Mononuclear cell (primary cell): ENCODE results near the gene CHST11. TPM values are rescaled to one million over a fixed set of nuclear protein-coding genes. Genes with fewer than 3 reads are reported as not detected.
"Not testable (repeated sequence)": the region's sequence is repeated elsewhere in the genome, so short reads cannot be mapped to it uniquely, and the experiment has no call there.

Experiments used
- H3K27me3 ChIP-seq: 2 replicates; pipeline ENCODE4 v1.6.0; 2011; ENCODE audit warnings: low read length, control low read depth; ENCODE audit not compliant: insufficient read depth
- H3K4me1 ChIP-seq: 2 replicates; pipeline ENCODE4 v1.5.1; 2011; ENCODE audit warnings: mild to moderate bottlenecking, low read length, control low read depth; ENCODE audit not compliant: insufficient read depth
- H3K4me3 ChIP-seq: 2 replicates; pipeline ENCODE4 v1.5.1; 2011; ENCODE audit warnings: mild to moderate bottlenecking, low read length, moderate library complexity
- H3K9me3 ChIP-seq: 2 replicates; pipeline ENCODE4 v1.5.1; 2011; ENCODE audit warnings: low read depth, mild to moderate bottlenecking, control low read depth, low read length
- total RNA-seq: library from RNA; depleted of rRNA; stranded (reverse); fragments of >200 nt; gene quantifications from one replicate; pipeline ENCODE4 v1.2.3, GENCODE V29; 2012

Gene CHST11
- total RNA-seq, 1 donor = 83.7 TPM

DNA sequence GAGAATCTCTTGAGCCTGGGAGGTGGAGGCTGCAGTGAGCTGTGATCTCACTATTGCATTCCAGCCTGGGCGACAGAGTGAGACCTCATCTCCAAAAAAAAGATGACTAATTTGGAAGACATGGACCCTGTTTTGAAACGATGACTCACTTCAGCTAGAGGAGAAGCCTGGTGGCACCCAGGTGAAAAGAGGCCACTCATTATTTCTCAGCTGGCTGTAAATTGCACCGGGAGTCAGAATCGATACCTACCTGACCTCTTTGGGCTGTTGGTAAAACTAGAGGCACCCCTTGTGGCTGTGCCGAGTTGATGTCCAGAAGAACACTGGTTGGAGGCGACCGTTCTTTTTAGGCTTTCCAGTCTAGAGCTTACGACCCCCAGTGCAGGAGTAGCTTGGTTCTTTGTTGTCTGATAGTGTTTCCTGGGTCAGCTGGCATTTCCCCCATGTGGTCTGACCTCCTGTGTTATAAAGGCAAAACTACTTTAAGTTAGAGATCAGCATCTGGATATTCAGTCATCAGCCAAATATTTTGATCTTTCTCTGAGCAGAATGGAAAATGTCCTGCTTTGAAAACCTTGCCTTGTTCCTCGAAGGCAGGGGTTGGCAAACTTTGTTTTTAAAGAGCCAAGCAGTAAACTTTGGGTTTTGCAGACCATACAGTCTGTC is 93.2 kb downstream of the CHST11 start:
- Histone ChIP-seq H3K27me3 (no peaks in the 10 kb centered on the region), H3K9me3 (no peaks in the 10 kb centered on the region), H3K4me1 (peaks cover 87% of the 10 kb centered on the region), H3K4me3 (no peak overlapping the region)

DNA sequence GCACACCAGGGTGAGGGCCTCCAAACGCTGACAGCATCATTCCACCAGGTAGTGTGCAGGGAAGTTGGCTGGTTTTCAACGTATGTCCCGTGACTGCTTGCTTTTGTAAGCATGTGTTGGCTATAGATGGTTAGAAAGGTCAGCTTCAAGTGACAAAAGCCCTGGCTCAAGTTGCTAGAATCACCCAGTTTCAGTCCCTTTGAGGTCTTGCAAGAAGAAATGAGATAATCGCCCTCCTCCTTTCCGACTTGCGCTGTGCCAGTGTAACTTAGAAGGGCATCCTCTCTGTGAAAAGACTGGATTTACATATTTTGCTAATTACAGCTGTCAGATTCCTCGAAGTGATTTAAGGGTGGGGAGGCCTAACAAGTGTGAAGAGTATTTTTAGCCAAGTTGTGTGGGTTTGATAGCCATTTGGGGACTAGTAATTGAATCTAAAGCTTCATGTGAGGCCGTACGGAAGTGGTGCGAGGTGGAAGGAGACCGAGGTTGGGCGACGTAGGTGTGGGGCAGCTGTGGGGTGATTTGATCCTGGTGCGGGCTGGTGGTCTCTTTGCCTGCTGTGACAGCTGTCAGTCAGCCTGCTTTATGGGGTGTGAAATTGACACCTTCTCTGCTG is 94.7 kb downstream of the CHST11 start:
- Histone ChIP-seq H3K27me3 (no peaks in the 10 kb centered on the region), H3K4me1 (peaks cover 81% of the 10 kb centered on the region), H3K4me3 (no peak overlapping the region)

DNA sequence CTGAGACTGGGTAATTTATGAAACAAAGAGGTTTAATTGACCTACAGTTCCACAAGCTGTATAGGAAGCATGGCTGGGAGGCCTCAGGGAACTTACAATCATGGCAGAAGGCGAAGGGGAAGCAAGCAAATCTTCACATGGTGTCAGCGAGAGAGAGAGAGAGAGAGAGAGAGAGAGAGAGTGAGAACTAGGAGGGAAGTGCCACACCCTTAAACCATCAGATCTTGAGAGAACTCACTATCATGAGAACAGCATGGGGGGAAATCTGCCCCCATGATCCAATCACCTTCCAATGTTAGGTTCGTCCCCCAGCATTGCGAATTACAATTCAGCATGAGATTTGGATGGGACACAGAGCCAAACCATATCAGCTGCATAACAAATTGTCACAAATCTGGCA is 96.7 kb downstream of the CHST11 start:
- peaks cover 66% of the 10 kb centered on the region for H3K4me1 ChIP-seq
- H3K4me3 ChIP-seq = no peak overlapping the region
- H3K9me3 ChIP-seq = no peaks in the 10 kb centered on the region
- H3K27me3 ChIP-seq = no peaks in the 10 kb centered on the region

More for the DNA sequence above, 94.7 kb downstream of the CHST11 start:
- no peaks in the 10 kb centered on the region for H3K9me3 ChIP-seq

DNA sequence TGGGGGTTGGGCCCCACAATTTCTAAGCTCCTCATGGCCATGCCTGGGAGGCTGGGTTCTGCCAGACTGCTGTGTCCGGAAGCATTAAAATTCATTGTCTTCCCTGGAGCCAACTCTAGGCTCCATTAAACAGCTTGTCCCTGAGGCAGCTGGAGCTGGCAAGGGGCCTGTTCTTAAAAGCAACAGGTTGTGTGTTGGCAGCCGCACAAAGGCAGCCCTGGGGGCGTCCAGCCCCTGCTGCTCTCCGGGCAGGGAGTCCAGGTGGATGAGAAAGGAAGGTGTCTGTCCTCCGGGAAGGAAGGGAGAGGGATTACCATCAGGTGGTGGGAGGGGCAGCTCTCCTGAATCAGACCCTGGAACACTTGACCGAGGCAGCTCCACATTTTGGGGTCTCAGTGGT is 98.9 kb downstream of the CHST11 start:
- H3K9me3 ChIP-seq = no peaks in the 10 kb centered on the region

DNA sequence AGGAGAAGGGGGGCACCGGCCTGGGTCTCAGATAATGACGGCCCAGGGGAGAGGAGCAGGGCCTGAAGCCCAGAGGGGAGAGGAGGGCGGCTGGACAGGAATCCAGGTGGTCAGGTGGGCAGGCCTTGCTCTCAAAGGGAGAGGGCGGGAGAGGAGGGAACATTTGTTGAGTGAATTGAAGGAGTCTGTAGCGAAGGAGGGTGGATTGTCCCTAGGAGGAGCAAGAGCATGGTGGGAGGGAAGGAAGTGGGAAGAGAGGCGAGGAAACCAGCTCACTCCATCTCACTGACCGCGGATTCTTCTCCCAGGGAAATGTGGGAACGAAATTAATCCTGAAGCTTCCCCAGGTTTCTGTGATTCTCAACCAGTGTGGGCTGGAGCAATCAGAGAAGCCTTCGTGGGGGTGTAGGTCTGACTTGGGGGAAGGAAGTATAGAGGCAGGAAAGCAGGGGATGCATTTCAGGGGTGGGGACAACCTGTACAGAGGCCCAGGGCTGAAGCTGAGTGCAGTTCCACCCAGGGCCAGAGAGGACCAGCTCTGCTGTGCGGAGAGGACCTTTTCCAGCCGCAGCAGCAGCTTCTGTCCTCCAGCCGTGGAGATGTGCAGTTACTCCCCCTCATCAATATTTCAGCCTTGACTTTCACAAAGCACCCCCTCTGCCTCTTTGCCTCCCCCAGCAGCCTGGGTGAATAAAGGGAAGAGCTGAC is 100.9 kb downstream of the CHST11 start:
- Histone ChIP-seq H3K4me3 (no peak overlapping the region), H3K4me1 (peaks cover 45% of the 10 kb centered on the region), H3K9me3 (no peaks in the 10 kb centered on the region), H3K27me3 (no peaks in the 10 kb centered on the region)

More for the DNA sequence above, 98.9 kb downstream of the CHST11 start:
- Histone ChIP-seq H3K27me3 (no peaks in the 10 kb centered on the region), H3K4me1 (peaks cover 55% of the 10 kb centered on the region), H3K4me3 (no peak overlapping the region)

DNA sequence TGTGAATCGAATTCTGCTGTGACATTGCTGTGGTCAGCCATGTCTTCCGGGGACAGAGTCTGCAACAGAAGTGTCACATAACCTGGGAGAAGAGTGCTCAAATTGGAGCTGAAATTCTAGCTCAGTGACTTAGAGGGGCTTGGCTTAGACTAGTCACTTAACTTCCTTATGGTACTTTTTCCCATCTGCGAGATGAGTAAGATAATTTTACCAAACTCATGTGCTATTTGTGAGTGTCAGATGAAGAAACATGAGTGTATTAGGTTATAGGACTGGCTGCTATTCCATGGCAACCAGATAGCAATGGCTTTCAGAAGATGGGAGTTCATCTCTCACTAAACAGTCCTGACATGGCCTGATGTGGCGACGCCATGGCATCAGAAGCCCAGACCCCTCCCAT is 104.1 kb downstream of the CHST11 start:
- no peaks in the 10 kb centered on the region for H3K27me3 ChIP-seq
- no peaks in the 10 kb centered on the region for H3K9me3 ChIP-seq
- peaks cover 20% of the 10 kb centered on the region for H3K4me1 ChIP-seq
- no peak overlapping the region for H3K4me3 ChIP-seq

DNA sequence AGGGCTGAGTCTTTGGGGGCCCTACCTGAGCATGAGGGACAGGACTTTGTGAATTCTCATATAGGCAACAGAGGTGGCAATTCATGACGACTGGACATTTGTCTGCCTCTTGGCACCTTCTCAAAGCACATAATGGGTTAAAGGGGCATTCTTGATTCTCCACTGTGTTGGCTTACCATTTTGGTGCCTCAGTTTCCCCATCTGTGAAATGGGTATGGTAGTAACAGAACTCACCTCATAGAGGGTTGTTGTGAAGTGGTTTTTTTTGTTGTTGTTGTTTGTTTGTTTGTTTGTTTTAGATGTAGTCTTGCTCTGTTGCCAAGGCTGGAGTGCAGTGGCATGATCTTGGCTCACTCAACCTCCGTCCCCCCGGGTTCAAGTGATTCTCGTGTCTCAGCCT is 106.0 kb downstream of the CHST11 start:
- peaks cover 37% of the 10 kb centered on the region for H3K4me1 ChIP-seq
- no peaks in the 10 kb centered on the region for H3K9me3 ChIP-seq
- H3K27me3 ChIP-seq = no peaks in the 10 kb centered on the region
- no peak overlapping the region for H3K4me3 ChIP-seq

DNA sequence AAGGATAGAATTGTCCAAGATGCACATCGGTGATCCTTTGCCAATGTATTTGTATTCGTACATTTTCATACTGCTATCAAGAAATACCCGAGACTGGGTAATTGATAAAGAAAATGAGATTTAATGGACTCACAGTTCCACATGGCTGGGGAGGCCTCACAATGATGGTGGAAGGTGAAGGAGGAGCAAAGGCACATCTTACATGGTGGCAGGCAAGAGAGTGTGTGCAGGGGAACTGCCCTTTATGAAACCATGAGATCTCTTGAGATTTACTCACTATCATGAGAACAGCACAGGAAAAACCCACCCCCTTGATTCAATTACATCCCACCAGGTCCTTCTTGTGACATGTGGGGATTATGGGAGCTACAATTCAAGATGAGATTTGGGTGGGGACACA is 107.9 kb downstream of the CHST11 start:
- H3K4me1 ChIP-seq = peaks cover 56% of the 10 kb centered on the region
- H3K27me3 ChIP-seq, H3K9me3 ChIP-seq, H3K4me3 ChIP-seq: not testable (repeated sequence)

DNA sequence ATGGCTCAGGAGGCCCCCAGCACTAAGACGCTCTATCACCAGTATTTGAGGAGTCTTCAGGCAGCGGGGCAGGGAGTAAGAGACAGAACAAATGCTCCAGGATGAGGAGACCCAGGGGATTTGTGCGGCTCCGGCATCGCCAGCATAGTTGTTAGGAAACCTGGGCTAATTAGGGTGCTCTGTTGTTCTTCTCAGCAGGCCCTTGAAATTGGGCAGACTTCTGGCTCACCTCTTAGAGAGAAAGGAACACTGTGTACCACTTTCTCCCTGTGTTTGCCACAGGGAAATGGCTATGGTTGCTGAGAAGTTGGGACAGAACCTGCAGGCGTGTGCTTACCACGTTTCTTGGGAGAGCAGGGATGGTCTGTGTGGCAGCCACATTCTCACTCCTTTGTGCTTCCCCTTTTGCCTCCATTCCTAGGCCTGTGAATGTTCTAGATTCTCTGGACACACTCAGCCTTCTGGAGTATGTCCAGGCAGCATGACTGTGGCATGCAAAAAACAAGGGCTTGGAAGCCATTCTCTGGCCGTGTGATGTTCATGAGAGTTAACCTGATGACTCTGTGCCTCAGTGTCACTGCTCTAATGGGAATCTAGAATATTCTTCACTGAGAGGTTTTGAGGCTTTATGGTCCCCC is 109.0 kb downstream of the CHST11 start:
- Histone ChIP-seq H3K4me3 (no peak overlapping the region), H3K9me3 (no peaks in the 10 kb centered on the region), H3K4me1 (peaks cover 58% of the 10 kb centered on the region), H3K27me3 (no peaks in the 10 kb centered on the region)

DNA sequence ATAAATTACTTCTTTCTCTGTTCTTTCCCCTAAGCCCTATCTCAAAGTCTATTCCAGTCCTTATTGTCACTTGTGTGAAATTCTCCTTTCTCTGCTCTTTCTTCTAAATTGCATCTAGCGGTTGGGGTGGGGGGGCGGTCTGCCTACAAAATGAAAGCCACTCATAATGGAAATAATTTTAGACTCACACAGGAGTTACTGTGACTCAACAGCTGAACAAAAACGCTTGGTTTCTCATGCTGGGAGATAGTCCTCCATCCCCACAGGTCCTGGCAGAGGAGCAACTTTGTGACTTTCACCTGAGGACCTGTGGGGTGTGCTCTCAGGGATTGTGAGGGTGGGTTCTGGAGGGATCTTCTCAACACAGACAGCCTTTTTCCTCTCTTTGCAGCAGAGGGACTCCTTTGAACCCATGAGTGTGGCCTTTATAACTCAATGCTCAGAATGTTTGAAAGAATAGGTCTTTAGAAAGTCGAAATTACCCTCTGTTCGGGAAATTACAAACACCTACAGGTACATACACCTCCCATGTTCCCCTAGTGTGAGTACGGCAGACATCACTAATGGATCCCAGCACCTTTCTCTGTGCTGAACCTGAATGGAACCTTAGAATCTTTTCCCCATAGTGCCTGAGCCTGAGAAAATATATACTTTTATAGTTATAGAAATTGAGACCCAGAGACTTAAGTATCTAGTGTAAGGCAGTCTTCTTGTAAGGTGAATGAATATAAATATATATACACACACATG is 109.7 kb downstream of the CHST11 start:
- H3K27me3 ChIP-seq = no peaks in the 10 kb centered on the region
- H3K4me3 ChIP-seq = no peak overlapping the region
- no peaks in the 10 kb centered on the region for H3K9me3 ChIP-seq
- H3K4me1 ChIP-seq = peaks cover 60% of the 10 kb centered on the region

DNA sequence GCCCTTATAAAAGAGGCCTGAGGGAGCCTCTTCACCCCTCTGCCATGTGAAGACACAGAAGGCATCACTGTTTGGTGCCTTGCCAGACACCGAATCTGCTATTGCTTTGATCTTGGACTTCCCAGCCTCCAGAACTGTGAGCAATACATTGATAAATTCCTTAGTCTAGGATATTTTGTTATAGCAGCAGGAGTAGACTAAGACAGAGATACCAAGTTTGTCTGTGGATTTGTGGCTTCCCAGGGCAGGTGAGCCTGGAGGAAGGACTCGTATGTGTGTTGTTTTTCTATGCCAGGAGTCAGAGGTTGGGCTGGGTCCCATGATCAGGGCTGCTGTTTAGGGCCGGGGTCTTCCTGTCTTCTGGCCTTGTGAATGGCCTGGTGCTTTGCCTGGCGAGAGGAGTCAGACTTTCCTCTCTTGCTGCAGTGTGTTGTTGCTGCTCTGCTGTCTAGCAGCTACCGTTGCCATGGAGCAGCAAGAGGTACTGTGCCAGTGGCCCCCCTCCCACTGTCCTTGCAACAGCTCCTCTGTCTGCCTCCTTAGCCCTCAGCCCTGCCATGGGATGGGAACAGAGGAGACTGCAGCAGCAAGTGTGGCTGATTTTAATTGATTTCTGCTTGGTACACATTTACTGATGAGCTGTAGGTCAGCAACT is 111.2 kb downstream of the CHST11 start:
- no peak overlapping the region for H3K4me3 ChIP-seq
- no peaks in the 10 kb centered on the region for H3K9me3 ChIP-seq
- H3K27me3 ChIP-seq = no peaks in the 10 kb centered on the region
- H3K4me1 ChIP-seq = peaks cover 63% of the 10 kb centered on the region

DNA sequence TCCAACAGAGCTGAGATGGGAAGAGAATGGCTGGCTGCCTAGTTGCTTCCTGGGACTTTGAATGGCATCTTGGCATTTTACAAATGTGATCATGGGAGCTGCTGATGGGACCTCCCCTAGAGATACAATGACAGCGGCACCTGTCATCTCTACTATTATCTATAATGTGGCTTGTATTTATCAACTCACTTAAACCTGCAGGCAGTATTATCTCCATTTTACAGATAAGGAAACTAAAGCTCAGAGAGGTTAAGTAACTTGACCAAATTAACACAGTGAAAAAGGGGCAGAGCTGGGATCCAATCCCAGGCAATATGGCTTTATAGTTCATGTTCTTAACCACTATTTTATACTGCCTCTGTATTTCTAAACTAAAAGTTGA is 111.7 kb downstream of the CHST11 start:
- Histone ChIP-seq H3K27me3 (no peaks in the 10 kb centered on the region), H3K9me3 (no peaks in the 10 kb centered on the region), H3K4me1 (peaks cover 63% of the 10 kb centered on the region), H3K4me3 (no peak overlapping the region)

DNA sequence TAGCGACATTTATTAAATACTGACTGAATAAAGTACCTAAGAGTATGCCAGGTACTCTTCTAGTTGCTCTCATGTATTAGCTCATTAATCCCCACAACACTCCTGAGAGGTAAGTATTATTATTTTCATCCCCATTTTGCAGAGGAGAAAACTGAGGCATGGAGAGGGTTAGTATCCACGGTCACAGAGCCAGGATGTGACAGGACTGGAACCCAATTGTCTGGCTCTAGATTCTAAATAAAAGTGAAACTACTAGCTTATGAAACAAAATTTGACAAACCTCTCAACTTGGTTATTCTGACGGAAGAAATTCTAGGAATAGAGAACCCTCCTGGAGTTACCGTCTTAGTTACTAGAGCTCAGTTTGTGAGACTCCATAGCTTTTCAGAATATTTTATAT is 112.2 kb downstream of the CHST11 start:
- H3K4me3 ChIP-seq = no peak overlapping the region
- H3K27me3 ChIP-seq = no peaks in the 10 kb centered on the region
- peaks cover 63% of the 10 kb centered on the region for H3K4me1 ChIP-seq
- H3K9me3 ChIP-seq = no peaks in the 10 kb centered on the region

DNA sequence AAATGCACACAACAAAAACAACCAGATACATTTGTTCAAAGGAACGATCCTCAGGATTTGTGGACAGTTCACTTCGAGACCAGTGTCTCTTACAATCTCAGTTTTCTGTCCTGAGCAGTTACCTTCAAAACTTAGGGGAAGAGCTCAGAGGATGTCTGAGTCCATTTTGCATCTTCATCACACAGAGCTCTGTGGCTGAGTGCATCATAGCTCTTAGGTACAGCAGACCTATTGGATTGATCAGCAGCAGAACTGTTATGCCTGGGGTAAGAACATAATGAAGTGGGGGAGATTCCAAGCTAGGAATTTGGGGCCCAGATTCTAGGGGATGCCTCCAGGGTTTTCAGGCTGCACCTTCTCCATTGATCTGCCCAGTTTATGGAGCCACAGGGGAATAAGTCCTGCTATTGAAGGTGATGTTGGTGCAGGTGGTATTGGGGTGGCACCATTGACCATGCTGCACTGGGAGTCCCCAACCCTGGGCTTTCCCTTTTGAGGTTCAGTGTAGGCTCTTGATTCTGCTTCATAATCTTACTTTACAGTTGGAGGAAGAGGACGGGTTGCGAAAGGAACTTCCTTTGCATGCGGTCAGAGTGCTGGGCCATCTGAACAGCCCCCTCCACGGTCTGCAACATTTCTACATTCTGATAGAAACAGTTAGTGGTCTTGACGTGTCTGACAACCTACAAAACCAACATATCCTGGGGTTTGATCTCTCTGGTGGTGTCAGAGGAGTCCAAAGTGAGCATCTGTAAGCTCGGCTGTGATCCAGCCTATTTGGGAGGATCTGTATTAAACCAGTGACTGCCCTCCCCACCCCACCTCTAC is 112.8 kb downstream of the CHST11 start:
- Histone ChIP-seq H3K4me3 (no peak overlapping the region), H3K27me3 (no peaks in the 10 kb centered on the region), H3K9me3 (no peaks in the 10 kb centered on the region), H3K4me1 (peaks cover 63% of the 10 kb centered on the region)
